Neural cell (in vitro differentiated cells): ENCODE results near the gene UNC5A. TPM values are rescaled to one million over a fixed set of nuclear protein-coding genes. Genes with fewer than 3 reads are reported as not detected.

Experiments used
- H2AFZ ChIP-seq: fragments of 200-600, 300-800 bp; sonication (generic), shearing (Covaris generic); 2 replicates; pipeline ENCODE4 v1.6.0; 2014; ENCODE audit warnings: low read depth, mild to moderate bottlenecking, antibody characterized with exemption, low read length, moderate library complexity
- H3F3A ChIP-seq: fragments of 200-600 bp; shearing (Covaris generic); 2 replicates; pipeline ENCODE4 v1.6.1; 2016; ENCODE audit warnings: mild to moderate bottlenecking, moderate library complexity, mixed read lengths, antibody characterized with exemption, low read length; ENCODE audit not compliant: insufficient read depth, poor library complexity, severe bottlenecking
- H3K27ac ChIP-seq: fragments of 200-600, 300-800 bp; sonication (generic), shearing (Covaris generic); 2 replicates; pipeline ENCODE4 v1.5.1; 2014; ENCODE audit warnings: mild to moderate bottlenecking, low read length, moderate library complexity
- H3K27me3 ChIP-seq: fragments of 300-800, 200-600 bp; sonication (generic), shearing (Covaris generic); 2 replicates; pipeline ENCODE4 v1.6.0; 2014; ENCODE audit warnings: mild to moderate bottlenecking, low read depth, low read length, moderate library complexity; ENCODE audit not compliant: insufficient read depth
- H3K36me3 ChIP-seq: fragments of 300-800, 200-600 bp; sonication (generic), shearing (Covaris generic); 2 replicates; pipeline ENCODE4 v1.5.1; 2014; ENCODE audit warnings: mild to moderate bottlenecking, antibody characterized with exemption, low read length, moderate library complexity; ENCODE audit not compliant: insufficient read depth
- H3K4me2 ChIP-seq: fragments of 300-800, 200-600 bp; sonication (generic), shearing (Covaris generic); 2 replicates; pipeline ENCODE4 v1.6.0; 2014; ENCODE audit warnings: mild to moderate bottlenecking, low read length
- H3K4me3 ChIP-seq: fragments of 300-800, 200-600 bp; sonication (generic), shearing (Covaris generic); 2 replicates; pipeline ENCODE4 v1.5.1; 2014; ENCODE audit warnings: mild to moderate bottlenecking, low read length, moderate library complexity
- H3K79me2 ChIP-seq: fragments of 200-600 bp; shearing (Covaris generic); replicated peaks from 2 replicates; pipeline ENCODE4 v1.6.0; 2014; ENCODE audit warnings: mild to moderate bottlenecking, low read length, moderate library complexity; ENCODE audit not compliant: insufficient read depth
- H3K9ac ChIP-seq: fragments of 300-800, 200-600 bp; sonication (generic), shearing (Covaris generic); 2 replicates; pipeline ENCODE4 v1.6.1; 2016; ENCODE audit warnings: mild to moderate bottlenecking, low read length, mixed read lengths
- H3K9me2 ChIP-seq: fragments of 200-600 bp; shearing (Covaris generic); 2 replicates; pipeline ENCODE4 v1.6.1; 2016; ENCODE audit warnings: mild to moderate bottlenecking, low read length, mixed read lengths; ENCODE audit not compliant: insufficient read depth
- H3K9me3 ChIP-seq: fragments of 200-600, 300-800 bp; sonication (generic), shearing (Covaris generic); 2 replicates; pipeline ENCODE4 v1.6.1; 2016; ENCODE audit warnings: mild to moderate bottlenecking, mixed run types, low read length, moderate library complexity, mixed read lengths
- H4K20me1 ChIP-seq: fragments of 200-600 bp; shearing (Covaris generic); 2 replicates; pipeline ENCODE4 v1.6.1; 2016; ENCODE audit warnings: mild to moderate bottlenecking, mixed run types; ENCODE audit not compliant: insufficient read depth
- EP300 ChIP-seq: fragments of 450-650 bp; conservative IDR thresholded peaks from 2 replicates; pipeline ENCODE4 v1.6.1; 2014; ENCODE audit warnings: antibody characterized with exemption, mild to moderate bottlenecking, moderate library complexity; ENCODE audit not compliant: poor library complexity, severe bottlenecking
- EZH2 ChIP-seq: fragments of 200-600, 300-800 bp; shearing (Covaris generic), sonication (generic); IDR thresholded peaks from 2 replicates; pipeline ENCODE4 v1.6.1; 2014; ENCODE audit warnings: antibody characterized with exemption, low read length, borderline replicate concordance, mild to moderate bottlenecking; ENCODE audit not compliant: insufficient read depth, poor library complexity, severe bottlenecking
- MXI1 ChIP-seq: fragments of 450-650 bp; conservative IDR thresholded peaks from 2 replicates; pipeline ENCODE4 v1.6.1; 2014; ENCODE audit warnings: antibody characterized with exemption, mild to moderate bottlenecking; ENCODE audit not compliant: poor library complexity, severe bottlenecking
- POLR2AphosphoS5 ChIP-seq: IDR thresholded peaks from 2 replicates; pipeline ENCODE4 v1.6.1; 2012
- RAD21 ChIP-seq: fragments of 450-650 bp; conservative IDR thresholded peaks from 2 replicates; pipeline ENCODE4 v1.6.1; 2014; ENCODE audit warnings: antibody characterized with exemption, mild to moderate bottlenecking, moderate library complexity
- REST ChIP-seq: IDR thresholded peaks from 2 replicates; pipeline ENCODE4 v1.6.1; 2012; ENCODE audit warnings: borderline replicate concordance
- SMC3 ChIP-seq: fragments of 450-650 bp; conservative IDR thresholded peaks from 2 replicates; pipeline ENCODE4 v1.6.1; 2014; ENCODE audit warnings: antibody characterized with exemption, mild to moderate bottlenecking, moderate library complexity; ENCODE audit not compliant: poor library complexity
- TAF1 ChIP-seq: IDR thresholded peaks from 2 replicates; pipeline ENCODE4 v1.6.1; 2012; ENCODE audit warnings: low read depth
- polyA plus RNA-seq: library from polyadenylated mRNA; depleted of rRNA; stranded (reverse); fragments of >200 nt; gene quantifications from 2 replicates; pipeline ENCODE4 v1.2.3, GENCODE V29; 2014
- TF ChIP-seq, protein P1 (sequence below): fragments of 450-650 bp; IDR thresholded peaks from 2 replicates; pipeline ENCODE4 v1.5.1; 2014; ENCODE audit warnings: antibody characterized with exemption, mild to moderate bottlenecking, moderate library complexity; ENCODE audit not compliant: poor library complexity, severe bottlenecking

UNC5A gene
- polyA plus RNA-seq, 1 donor from 2014 or later: 2.7 TPM

- H2AFZ ChIP-seq: no peak overlapping the region
- no peak overlapping the region for H3K27ac ChIP-seq
- no peaks in the 10 kb centered on the region for H3F3A ChIP-seq
- H3K36me3 ChIP-seq: no peaks in the 10 kb centered on the region
- H3K27me3 ChIP-seq: no peaks in the 10 kb centered on the region
- TF ChIP-seq, protein P1, sequence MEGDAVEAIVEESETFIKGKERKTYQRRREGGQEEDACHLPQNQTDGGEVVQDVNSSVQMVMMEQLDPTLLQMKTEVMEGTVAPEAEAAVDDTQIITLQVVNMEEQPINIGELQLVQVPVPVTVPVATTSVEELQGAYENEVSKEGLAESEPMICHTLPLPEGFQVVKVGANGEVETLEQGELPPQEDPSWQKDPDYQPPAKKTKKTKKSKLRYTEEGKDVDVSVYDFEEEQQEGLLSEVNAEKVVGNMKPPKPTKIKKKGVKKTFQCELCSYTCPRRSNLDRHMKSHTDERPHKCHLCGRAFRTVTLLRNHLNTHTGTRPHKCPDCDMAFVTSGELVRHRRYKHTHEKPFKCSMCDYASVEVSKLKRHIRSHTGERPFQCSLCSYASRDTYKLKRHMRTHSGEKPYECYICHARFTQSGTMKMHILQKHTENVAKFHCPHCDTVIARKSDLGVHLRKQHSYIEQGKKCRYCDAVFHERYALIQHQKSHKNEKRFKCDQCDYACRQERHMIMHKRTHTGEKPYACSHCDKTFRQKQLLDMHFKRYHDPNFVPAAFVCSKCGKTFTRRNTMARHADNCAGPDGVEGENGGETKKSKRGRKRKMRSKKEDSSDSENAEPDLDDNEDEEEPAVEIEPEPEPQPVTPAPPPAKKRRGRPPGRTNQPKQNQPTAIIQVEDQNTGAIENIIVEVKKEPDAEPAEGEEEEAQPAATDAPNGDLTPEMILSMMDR: no peak
- no peak for TF ChIP-seq EZH2
- no peak for TF ChIP-seq MXI1
- TF ChIP-seq TAF1: no peak
- TF ChIP-seq POLR2AphosphoS5: no peak
- H3K9ac ChIP-seq: no peak overlapping the region
- H3K9me2 ChIP-seq: no peaks in the 10 kb centered on the region
- no peak overlapping the region for H3K4me3 ChIP-seq
- no peaks in the 10 kb centered on the region for H3K9me3 ChIP-seq
- H3K4me2 ChIP-seq: no peak overlapping the region
- H3K79me2 ChIP-seq: no peaks in the 10 kb centered on the region
- H4K20me1 ChIP-seq: no peaks in the 10 kb centered on the region
Measured at GRCh38 chr5:176868126-176868525, 57.8 kb downstream of the UNC5A start.

DNA sequence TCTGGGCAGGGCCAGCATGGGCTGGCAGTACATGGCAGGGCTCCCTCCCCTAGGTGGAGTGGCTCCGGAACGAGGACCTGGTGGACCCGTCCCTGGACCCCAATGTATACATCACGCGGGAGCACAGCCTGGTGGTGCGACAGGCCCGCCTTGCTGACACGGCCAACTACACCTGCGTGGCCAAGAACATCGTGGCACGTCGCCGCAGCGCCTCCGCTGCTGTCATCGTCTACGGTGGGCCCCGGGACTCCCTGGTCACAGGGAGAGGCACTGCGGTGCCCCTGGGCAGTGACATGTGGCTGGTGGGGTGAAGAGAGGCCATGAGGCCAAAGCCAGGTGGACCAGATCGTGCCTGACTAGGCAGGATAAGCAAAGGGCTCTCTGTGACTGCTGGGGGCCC, 58.4 kb downstream of the UNC5A start:
- H2AFZ ChIP-seq: no peak overlapping the region
- H3K27ac ChIP-seq: no peak overlapping the region
- no peaks in the 10 kb centered on the region for H4K20me1 ChIP-seq
- H3K4me2 ChIP-seq: no peak overlapping the region
- H3K36me3 ChIP-seq: no peaks in the 10 kb centered on the region
- no peaks in the 10 kb centered on the region for H3K9me3 ChIP-seq
- H3K9ac ChIP-seq: no peak overlapping the region
- no peaks in the 10 kb centered on the region for H3F3A ChIP-seq
- no peaks in the 10 kb centered on the region for H3K79me2 ChIP-seq
- H3K9me2 ChIP-seq: no peaks in the 10 kb centered on the region
- no peak overlapping the region for H3K4me3 ChIP-seq
- TF ChIP-seq POLR2AphosphoS5 (no peak), MXI1 (no peak), RAD21 (no peak), TAF1 (no peak), EP300 (no peak), REST (no peak), EZH2 (no peak), SMC3 (no peak)
- TF ChIP-seq, protein P1: no peak
- H3K27me3 ChIP-seq: no peaks in the 10 kb centered on the region
